HFFc6 (cell line): ENCODE data around the gene TNNC1. TPM values are rescaled to one million over a fixed set of nuclear protein-coding genes. Genes with fewer than 3 reads are reported as not detected.

Experiments used
- DNase-seq: peaks from one replicate; pipeline ENCODE4 v3.0.0-alpha.2; 2018
- H3K27ac Mint-ChIP-seq: 2 replicates; pipeline ENCODE4 v1.8.0; 2020; ENCODE audit warnings: mild to moderate bottlenecking, mixed read lengths
- H3K27me3 Mint-ChIP-seq: 2 replicates; pipeline ENCODE4 v1.8.0; 2021; ENCODE audit warnings: mild to moderate bottlenecking, moderate library complexity, mixed read lengths; ENCODE audit not compliant: insufficient read depth
- H3K36me3 Mint-ChIP-seq: 2 replicates; pipeline ENCODE4 v1.8.0; 2021; ENCODE audit warnings: low read depth, mixed read lengths
- H3K4me1 Mint-ChIP-seq: 2 replicates; pipeline ENCODE4 v1.8.0; 2020; ENCODE audit warnings: low read depth, mixed read lengths
- H3K4me3 Mint-ChIP-seq: 2 replicates; pipeline ENCODE4 v1.8.0; 2020; ENCODE audit warnings: mild to moderate bottlenecking, moderate library complexity, mixed read lengths
- H3K9me3 Mint-ChIP-seq: 2 replicates; pipeline ENCODE4 v1.8.0; 2020; ENCODE audit warnings: mild to moderate bottlenecking, mixed read lengths
- total RNA-seq, 6 experiments: library from RNA; stranded (reverse); fragmentation: NEBNext Ultra II Directional; extraction: Animal tissue kit (Norgen Biotek cat#: 25700); gene quantifications; 2 replicates in 1 of 6; 3 replicates in 5 of 6; pipeline ENCODE4 v1.2.3, GENCODE V29; 2021
- TF ChIP-seq, protein P1 (sequence below): fragments of 200-600 bp; sonication (generic); IDR thresholded peaks from 2 replicates; pipeline ENCODE4 v1.5.0; 2021; ENCODE audit warnings: antibody characterized with exemption, mild to moderate bottlenecking

The TNNC1 gene
- total RNA-seq, 6 experiments from 2014 or later: 0.35 to 0.55 (median 0.53) TPM; not detected in 2

DNA sequence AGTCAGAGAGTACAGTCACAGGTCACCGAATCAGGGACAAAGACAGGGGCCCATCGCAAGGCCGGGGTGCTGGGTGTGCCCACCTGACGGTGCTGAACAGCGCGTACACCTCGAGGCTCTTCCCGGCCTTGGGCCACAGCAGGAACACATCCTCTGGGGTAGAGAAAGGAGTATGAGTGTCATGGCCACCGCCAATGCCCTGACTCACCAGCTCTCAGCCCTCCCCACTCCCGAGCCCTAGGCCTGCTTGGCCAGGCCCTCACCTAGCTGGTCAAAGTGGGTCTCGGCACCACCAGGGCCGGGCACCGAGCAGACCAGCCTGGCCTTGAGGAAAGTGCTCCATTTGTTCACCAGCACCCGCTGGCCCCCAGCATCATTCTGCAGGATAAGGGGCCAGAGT, 13.2 kb downstream of the TNNC1 start:
- H3K4me1 Mint-ChIP-seq: no peaks in the 10 kb centered on the region
- no peak overlapping the region for H3K27ac Mint-ChIP-seq
- H3K4me3 Mint-ChIP-seq: no peak overlapping the region

DNA sequence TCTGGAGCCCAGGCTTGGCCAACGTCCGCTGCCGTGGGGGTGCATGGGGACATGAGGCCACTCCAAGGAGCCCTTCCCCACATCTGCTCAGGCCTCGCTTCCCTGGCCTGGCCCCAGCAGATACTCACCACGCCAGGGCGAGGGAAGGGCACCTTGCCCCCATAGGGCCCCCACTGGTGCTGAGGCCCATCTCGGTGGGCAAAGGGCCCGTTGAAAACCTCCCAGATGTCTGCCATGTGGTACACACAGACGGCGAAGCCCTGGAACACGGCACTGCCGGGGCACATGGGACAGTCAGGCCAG, 13.6 kb downstream of the TNNC1 start:
- Mint-ChIP-seq H3K4me1 (no peaks in the 10 kb centered on the region), H3K27ac (no peak overlapping the region), H3K27me3 (peaks cover 23% of the 10 kb centered on the region), H3K4me3 (no peak overlapping the region), H3K36me3 (no peaks in the 10 kb centered on the region), H3K9me3 (no peaks in the 10 kb centered on the region)
- TF ChIP-seq, protein P1, sequence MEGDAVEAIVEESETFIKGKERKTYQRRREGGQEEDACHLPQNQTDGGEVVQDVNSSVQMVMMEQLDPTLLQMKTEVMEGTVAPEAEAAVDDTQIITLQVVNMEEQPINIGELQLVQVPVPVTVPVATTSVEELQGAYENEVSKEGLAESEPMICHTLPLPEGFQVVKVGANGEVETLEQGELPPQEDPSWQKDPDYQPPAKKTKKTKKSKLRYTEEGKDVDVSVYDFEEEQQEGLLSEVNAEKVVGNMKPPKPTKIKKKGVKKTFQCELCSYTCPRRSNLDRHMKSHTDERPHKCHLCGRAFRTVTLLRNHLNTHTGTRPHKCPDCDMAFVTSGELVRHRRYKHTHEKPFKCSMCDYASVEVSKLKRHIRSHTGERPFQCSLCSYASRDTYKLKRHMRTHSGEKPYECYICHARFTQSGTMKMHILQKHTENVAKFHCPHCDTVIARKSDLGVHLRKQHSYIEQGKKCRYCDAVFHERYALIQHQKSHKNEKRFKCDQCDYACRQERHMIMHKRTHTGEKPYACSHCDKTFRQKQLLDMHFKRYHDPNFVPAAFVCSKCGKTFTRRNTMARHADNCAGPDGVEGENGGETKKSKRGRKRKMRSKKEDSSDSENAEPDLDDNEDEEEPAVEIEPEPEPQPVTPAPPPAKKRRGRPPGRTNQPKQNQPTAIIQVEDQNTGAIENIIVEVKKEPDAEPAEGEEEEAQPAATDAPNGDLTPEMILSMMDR: no peak
- DNase-seq: no peak

More for the DNA sequence above, 13.2 kb downstream of the TNNC1 start:
- TF ChIP-seq, protein P1: no peak
- Mint-ChIP-seq H3K36me3 (no peaks in the 10 kb centered on the region), H3K9me3 (no peaks in the 10 kb centered on the region), H3K27me3 (peaks cover 25% of the 10 kb centered on the region)
- no peak for DNase-seq

- no peaks in the 10 kb centered on the region for H3K4me1 Mint-ChIP-seq
- TF ChIP-seq, protein P1: no peak
- no peak for DNase-seq
- no peaks in the 10 kb centered on the region for H3K36me3 Mint-ChIP-seq
- H3K4me3 Mint-ChIP-seq: no peak overlapping the region
- no peak overlapping the region for H3K27ac Mint-ChIP-seq
- H3K27me3 Mint-ChIP-seq: peaks cover 23% of the 10 kb centered on the region
- no peaks in the 10 kb centered on the region for H3K9me3 Mint-ChIP-seq
Observed at GRCh38 chr3:52439426-52440248, 14.2 kb downstream of the TNNC1 start.

GRCh38 chr3:52438579-52439425, 15.0 kb downstream of the TNNC1 start:
- Mint-ChIP-seq H3K9me3 (no peaks in the 10 kb centered on the region), H3K36me3 (no peaks in the 10 kb centered on the region), H3K4me3 (no peak overlapping the region), H3K4me1 (no peaks in the 10 kb centered on the region), H3K27ac (no peak overlapping the region), H3K27me3 (peaks cover 30% of the 10 kb centered on the region)
- DNase-seq: no peak
- TF ChIP-seq, protein P1: no peak

GRCh38 chr3:52438104-52438376, 15.8 kb downstream of the TNNC1 start:
- DNase-seq: no peak
- H3K27me3 Mint-ChIP-seq: peaks cover 31% of the 10 kb centered on the region
- no peaks in the 10 kb centered on the region for H3K36me3 Mint-ChIP-seq
- TF ChIP-seq, protein P1: no peak
- H3K9me3 Mint-ChIP-seq: no peaks in the 10 kb centered on the region
- H3K27ac Mint-ChIP-seq: no peak overlapping the region
- peaks cover 2% of the 10 kb centered on the region; the same call in 1 of the 2 replicates for H3K4me1 Mint-ChIP-seq
- no peak overlapping the region for H3K4me3 Mint-ChIP-seq
